Liver (tissue), 3 donors: ENCODE data around the gene LRP4.

Experiments
- GABPA ChIP-seq, 2 donors: IDR thresholded peaks in 1 of 2; conservative IDR thresholded peaks in 1 of 2; 2 replicates each; pipeline ENCODE4 v1.6.1; 2016; ENCODE audit warnings: antibody characterized with exemption in 2 of 2, mild to moderate bottlenecking in 1 of 2, moderate library complexity in 1 of 2
- JUND ChIP-seq, 2 donors: IDR thresholded peaks; 2 replicates each; pipeline ENCODE4 v1.6.1; 2016; ENCODE audit warnings: antibody characterized with exemption in 2 of 2
- NR2F2 ChIP-seq: IDR thresholded peaks from 2 replicates; pipeline ENCODE4 v1.6.1; 2016; ENCODE audit warnings: antibody characterized with exemption
- RAD21 ChIP-seq, 2 donors: IDR thresholded peaks; 2 replicates each; pipeline ENCODE4 v1.6.1; 2016; ENCODE audit warnings: antibody characterized with exemption in 2 of 2, mild to moderate bottlenecking in 2 of 2
- SP1 ChIP-seq: IDR thresholded peaks from 2 replicates; pipeline ENCODE4 v1.6.1; 2018; ENCODE audit warnings: antibody characterized with exemption, mild to moderate bottlenecking
- TAF1 ChIP-seq: conservative IDR thresholded peaks from 2 replicates; pipeline ENCODE4 v1.6.1; 2016; ENCODE audit warnings: antibody characterized with exemption, mild to moderate bottlenecking
- YY1 ChIP-seq: IDR thresholded peaks from 2 replicates; pipeline ENCODE4 v1.6.1; 2016; ENCODE audit warnings: antibody characterized with exemption, mild to moderate bottlenecking
- TF ChIP-seq, protein P1 (sequence below): fragments of 150-350 bp; IDR thresholded peaks from 2 replicates; pipeline ENCODE4 v1.5.1; 2017; ENCODE audit warnings: improper control_type of control experiment, low read depth, low read length; ENCODE audit not compliant: missing input control
- TF ChIP-seq, protein P2 (sequence below): IDR thresholded peaks from 2 replicates; pipeline ENCODE4 v1.6.1; 2016; ENCODE audit warnings: antibody characterized with exemption
- TF ChIP-seq, protein P3 (sequence below): IDR thresholded peaks from 2 replicates; pipeline ENCODE4 v1.6.1; 2016; ENCODE audit warnings: antibody characterized with exemption, mild to moderate bottlenecking
- TF ChIP-seq, protein P4 (sequence below): IDR thresholded peaks from 2 replicates; pipeline ENCODE4 v1.6.1; 2016; ENCODE audit warnings: antibody characterized with exemption
- TF ChIP-seq, protein P5 (sequence below): IDR thresholded peaks from 2 replicates; pipeline ENCODE4 v1.6.1; 2016; ENCODE audit warnings: antibody characterized with exemption
- donor health status: healthy.
- donor health status: healthy.

DNA sequence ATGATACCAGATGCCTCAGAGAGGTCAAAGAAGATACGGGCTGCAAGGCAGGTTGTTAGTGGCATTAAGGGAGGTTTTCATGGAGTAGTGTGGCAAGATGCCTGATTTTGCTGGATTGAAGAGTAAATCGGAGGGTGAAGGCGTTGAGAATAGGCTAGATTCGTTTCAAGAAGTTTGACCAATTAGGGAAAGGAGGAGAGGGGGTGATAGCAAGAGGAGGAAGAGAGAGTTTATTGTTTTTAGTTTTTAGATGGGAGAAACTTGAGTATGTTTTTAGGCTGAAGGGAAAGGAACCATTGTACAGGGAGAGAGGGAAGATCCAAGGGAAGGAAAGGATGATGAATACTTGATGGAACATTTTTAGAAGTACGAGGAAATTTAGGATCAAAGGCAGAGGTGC lies 34.7 kb upstream of the LRP4 start:
- TF ChIP-seq, protein P1, sequence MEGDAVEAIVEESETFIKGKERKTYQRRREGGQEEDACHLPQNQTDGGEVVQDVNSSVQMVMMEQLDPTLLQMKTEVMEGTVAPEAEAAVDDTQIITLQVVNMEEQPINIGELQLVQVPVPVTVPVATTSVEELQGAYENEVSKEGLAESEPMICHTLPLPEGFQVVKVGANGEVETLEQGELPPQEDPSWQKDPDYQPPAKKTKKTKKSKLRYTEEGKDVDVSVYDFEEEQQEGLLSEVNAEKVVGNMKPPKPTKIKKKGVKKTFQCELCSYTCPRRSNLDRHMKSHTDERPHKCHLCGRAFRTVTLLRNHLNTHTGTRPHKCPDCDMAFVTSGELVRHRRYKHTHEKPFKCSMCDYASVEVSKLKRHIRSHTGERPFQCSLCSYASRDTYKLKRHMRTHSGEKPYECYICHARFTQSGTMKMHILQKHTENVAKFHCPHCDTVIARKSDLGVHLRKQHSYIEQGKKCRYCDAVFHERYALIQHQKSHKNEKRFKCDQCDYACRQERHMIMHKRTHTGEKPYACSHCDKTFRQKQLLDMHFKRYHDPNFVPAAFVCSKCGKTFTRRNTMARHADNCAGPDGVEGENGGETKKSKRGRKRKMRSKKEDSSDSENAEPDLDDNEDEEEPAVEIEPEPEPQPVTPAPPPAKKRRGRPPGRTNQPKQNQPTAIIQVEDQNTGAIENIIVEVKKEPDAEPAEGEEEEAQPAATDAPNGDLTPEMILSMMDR: no peak
- TF ChIP-seq, protein P2, sequence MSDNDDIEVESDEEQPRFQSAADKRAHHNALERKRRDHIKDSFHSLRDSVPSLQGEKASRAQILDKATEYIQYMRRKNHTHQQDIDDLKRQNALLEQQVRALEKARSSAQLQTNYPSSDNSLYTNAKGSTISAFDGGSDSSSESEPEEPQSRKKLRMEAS: no peak
- TF ChIP-seq YY1 (no peak), RAD21 (IDR thresholded peaks at IDR 0.05) (no peak), TAF1 (no peak), JUND (IDR thresholded peaks at IDR 0.05) (no peak), SP1 (no peak), GABPA (IDR thresholded peaks at IDR 0.05 in 1 of 2, conservative IDR thresholded peaks at IDR 0.05 in 1 of 2) (no peak), NR2F2 (no peak)
- TF ChIP-seq, protein P3, sequence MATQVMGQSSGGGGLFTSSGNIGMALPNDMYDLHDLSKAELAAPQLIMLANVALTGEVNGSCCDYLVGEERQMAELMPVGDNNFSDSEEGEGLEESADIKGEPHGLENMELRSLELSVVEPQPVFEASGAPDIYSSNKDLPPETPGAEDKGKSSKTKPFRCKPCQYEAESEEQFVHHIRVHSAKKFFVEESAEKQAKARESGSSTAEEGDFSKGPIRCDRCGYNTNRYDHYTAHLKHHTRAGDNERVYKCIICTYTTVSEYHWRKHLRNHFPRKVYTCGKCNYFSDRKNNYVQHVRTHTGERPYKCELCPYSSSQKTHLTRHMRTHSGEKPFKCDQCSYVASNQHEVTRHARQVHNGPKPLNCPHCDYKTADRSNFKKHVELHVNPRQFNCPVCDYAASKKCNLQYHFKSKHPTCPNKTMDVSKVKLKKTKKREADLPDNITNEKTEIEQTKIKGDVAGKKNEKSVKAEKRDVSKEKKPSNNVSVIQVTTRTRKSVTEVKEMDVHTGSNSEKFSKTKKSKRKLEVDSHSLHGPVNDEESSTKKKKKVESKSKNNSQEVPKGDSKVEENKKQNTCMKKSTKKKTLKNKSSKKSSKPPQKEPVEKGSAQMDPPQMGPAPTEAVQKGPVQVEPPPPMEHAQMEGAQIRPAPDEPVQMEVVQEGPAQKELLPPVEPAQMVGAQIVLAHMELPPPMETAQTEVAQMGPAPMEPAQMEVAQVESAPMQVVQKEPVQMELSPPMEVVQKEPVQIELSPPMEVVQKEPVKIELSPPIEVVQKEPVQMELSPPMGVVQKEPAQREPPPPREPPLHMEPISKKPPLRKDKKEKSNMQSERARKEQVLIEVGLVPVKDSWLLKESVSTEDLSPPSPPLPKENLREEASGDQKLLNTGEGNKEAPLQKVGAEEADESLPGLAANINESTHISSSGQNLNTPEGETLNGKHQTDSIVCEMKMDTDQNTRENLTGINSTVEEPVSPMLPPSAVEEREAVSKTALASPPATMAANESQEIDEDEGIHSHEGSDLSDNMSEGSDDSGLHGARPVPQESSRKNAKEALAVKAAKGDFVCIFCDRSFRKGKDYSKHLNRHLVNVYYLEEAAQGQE: no peak
- TF ChIP-seq, protein P4, sequence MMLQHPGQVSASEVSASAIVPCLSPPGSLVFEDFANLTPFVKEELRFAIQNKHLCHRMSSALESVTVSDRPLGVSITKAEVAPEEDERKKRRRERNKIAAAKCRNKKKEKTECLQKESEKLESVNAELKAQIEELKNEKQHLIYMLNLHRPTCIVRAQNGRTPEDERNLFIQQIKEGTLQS: no peak
- TF ChIP-seq, protein P5, sequence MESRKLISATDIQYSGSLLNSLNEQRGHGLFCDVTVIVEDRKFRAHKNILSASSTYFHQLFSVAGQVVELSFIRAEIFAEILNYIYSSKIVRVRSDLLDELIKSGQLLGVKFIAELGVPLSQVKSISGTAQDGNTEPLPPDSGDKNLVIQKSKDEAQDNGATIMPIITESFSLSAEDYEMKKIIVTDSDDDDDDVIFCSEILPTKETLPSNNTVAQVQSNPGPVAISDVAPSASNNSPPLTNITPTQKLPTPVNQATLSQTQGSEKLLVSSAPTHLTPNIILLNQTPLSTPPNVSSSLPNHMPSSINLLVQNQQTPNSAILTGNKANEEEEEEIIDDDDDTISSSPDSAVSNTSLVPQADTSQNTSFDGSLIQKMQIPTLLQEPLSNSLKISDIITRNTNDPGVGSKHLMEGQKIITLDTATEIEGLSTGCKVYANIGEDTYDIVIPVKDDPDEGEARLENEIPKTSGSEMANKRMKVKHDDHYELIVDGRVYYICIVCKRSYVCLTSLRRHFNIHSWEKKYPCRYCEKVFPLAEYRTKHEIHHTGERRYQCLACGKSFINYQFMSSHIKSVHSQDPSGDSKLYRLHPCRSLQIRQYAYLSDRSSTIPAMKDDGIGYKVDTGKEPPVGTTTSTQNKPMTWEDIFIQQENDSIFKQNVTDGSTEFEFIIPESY: no peak
